ENCODE data around the gene GPR151. TPM values are rescaled to one million over a fixed set of nuclear protein-coding genes. Genes with fewer than 3 reads are reported as not detected.
A peak's percentile ranks its signal among the peaks of the same experiment; 100 is the strongest.
"Not testable (repeated sequence)": the region's sequence is repeated elsewhere in the genome, so short reads cannot be mapped to it uniquely, and the experiment has no call there.

GPR151 gene
- polyA plus RNA-seq (ENCODE audit: insufficient read length in 12 of 12), result not detected
- long read RNA-seq, donor 1, result 0 reads
- long read RNA-seq, donor 2, result 0 reads
- long read RNA-seq, donor 3, result 0 reads
- long read RNA-seq, donor 4, result 0 reads
- long read RNA-seq, donor 5, result 0 reads
- long read RNA-seq, donor 6, result 0 reads
- long read RNA-seq, donor 7, result 0 reads
- long read RNA-seq, donor 8, result 0 reads
- long read RNA-seq, donor 9, result 0 reads
- long read RNA-seq, donor 10, result 0 reads
- long read RNA-seq, donor 11, result 0 reads

GRCh38 chr5:146516151-146516475 is at the start of gene GPR151:
Gene GPR151, minus strand, starts transcription at chr5:146516190. Its CDS starts 77 bp downstream, at chr5:146516113.
- no peak for DNase-seq

- DNase-seq, result no peak
Observed at GRCh38 chr5:146564007-146564762, 48.2 kb upstream of the GPR151 start.

GRCh38 chr5:146562461-146562860 is 46.5 kb upstream of the GPR151 start:
- DNase-seq, result no peak

GRCh38 chr5:146561711-146562110 is 45.7 kb upstream of the GPR151 start:
- DNase-seq, result no peak

GRCh38 chr5:146560205-146560812 is 44.3 kb upstream of the GPR151 start:
- no peak for DNase-seq

- not testable (repeated sequence) for DNase-seq
Observed at GRCh38 chr5:146556884-146557283, 40.9 kb upstream of the GPR151 start.

- DNase-seq, result no peak
Observed at GRCh38 chr5:146553446-146553845, 37.5 kb upstream of the GPR151 start.

GRCh38 chr5:146549615-146550014 is 33.6 kb upstream of the GPR151 start:
- no peak for DNase-seq

GRCh38 chr5:146548781-146549449 is 32.9 kb upstream of the GPR151 start:
- no peak for DNase-seq

- no peak for DNase-seq
Observed at GRCh38 chr5:146544232-146544631, 28.2 kb upstream of the GPR151 start.

GRCh38 chr5:146541958-146542849 is 26.2 kb upstream of the GPR151 start:
- peak; percentile 39 for DNase-seq

- no peak for DNase-seq
Observed at GRCh38 chr5:146540414-146540813, 24.4 kb upstream of the GPR151 start.

GRCh38 chr5:146539973-146540372 is 24.0 kb upstream of the GPR151 start:
- no peak for DNase-seq

- no peak for DNase-seq
Observed at GRCh38 chr5:146538432-146538831, 22.4 kb upstream of the GPR151 start.

- no peak for DNase-seq
Observed at GRCh38 chr5:146533882-146534281, 17.9 kb upstream of the GPR151 start.

GRCh38 chr5:146533260-146533857 is 17.4 kb upstream of the GPR151 start:
- DNase-seq, result peak; percentile 49

- DNase-seq, result no peak
Observed at GRCh38 chr5:146529984-146530383, 14.0 kb upstream of the GPR151 start.

- no peak for DNase-seq
Observed at GRCh38 chr5:146528236-146528635, 12.2 kb upstream of the GPR151 start.

GRCh38 chr5:146527785-146528184 is 11.8 kb upstream of the GPR151 start:
- no peak for DNase-seq

GRCh38 chr5:146523698-146524097 is 7.7 kb upstream of the GPR151 start:
- DNase-seq, result no peak

Measured in muscle of arm (tissue), 14 donors.